ENCODE measurements around the gene GEN1. TPM values are rescaled to one million over a fixed set of nuclear protein-coding genes. Genes with fewer than 3 reads are reported as not detected.

The GEN1 gene
- total RNA-seq, 4 donors from 2014 or later, result 4.5 to 9.1 (median 5.9) TPM

DNA sequence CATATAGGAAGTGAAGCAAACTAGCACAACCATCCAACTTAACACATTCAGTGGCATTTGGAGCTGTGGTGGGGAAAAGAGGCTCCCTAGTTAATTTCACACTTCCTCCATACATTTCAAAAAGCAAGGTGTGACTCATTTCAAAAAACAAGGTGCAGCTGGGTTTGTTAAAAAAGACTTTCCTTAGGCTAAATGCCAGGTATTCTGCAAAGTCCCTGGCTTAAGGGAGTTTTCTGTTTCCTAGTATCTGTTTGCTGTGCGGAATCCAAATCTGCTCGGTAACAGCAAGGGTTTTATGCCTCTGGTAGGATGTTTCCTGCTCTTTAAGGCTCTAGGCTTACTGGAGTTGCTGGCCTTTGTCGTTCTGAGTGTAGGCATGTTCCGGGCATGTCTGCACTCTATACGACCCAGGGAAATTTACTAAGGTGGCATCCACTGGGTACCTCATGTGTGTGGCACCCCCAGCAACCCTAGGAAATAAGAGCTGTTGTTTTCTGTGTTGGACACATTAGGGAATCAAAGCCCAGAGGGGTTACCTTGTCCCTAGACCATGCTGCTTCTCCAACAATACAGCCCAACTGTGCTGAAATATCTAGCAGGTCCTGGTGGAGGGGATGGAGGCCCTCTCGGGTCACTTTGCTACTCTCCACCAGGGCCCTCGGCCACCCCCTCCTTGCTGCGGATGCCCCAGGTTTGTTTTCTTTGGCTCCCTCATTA lies 61.7 kb downstream of the GEN1 start:
- TF ChIP-seq, protein P1, sequence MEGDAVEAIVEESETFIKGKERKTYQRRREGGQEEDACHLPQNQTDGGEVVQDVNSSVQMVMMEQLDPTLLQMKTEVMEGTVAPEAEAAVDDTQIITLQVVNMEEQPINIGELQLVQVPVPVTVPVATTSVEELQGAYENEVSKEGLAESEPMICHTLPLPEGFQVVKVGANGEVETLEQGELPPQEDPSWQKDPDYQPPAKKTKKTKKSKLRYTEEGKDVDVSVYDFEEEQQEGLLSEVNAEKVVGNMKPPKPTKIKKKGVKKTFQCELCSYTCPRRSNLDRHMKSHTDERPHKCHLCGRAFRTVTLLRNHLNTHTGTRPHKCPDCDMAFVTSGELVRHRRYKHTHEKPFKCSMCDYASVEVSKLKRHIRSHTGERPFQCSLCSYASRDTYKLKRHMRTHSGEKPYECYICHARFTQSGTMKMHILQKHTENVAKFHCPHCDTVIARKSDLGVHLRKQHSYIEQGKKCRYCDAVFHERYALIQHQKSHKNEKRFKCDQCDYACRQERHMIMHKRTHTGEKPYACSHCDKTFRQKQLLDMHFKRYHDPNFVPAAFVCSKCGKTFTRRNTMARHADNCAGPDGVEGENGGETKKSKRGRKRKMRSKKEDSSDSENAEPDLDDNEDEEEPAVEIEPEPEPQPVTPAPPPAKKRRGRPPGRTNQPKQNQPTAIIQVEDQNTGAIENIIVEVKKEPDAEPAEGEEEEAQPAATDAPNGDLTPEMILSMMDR (IDR thresholded peaks at IDR 0.05; ENCODE audit: low read depth), result no peak

DNA sequence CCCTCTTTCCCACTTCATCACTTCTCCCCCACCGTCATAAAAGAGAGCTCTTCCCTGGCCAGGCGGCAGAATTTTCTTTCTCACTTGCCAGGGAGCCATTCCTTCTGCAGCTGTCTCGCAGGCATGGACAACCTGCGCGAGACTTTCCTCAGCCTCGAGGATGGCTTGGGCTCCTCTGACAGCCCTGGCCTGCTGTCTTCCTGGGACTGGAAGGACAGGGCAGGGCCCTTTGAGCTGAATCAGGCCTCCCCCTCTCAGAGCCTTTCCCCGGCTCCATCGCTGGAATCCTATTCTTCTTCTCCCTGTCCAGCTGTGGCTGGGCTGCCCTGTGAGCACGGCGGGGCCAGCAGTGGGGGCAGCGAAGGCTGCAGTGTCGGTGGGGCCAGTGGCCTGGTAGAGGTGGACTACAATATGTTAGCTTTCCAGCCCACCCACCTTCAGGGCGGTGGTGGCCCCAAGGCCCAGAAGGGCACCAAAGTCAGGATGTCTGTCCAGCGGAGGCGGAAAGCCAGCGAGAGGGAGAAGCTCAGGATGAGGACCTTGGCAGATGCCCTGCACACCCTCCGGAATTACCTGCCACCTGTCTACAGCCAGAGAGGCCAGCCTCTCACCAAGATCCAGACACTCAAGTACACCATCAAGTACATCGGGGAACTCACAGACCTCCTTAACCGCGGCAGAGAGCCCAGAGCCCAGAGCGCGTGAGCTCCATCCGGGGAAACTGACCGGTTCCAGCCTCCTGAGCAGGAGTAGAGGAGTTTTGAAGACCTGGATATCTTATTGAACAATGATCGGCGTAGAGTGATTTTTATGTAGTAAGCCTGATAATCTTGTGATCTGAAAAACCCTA lies 62.7 kb downstream of the GEN1 start, which contains the start of gene MSGN1:
TSS of gene MSGN1 (plus strand) at position 65 of the 850 bp plus-strand sequence. CDS start at position 124, 59 bp downstream.
- TF ChIP-seq, protein P1 (IDR thresholded peaks at IDR 0.05; ENCODE audit: low read depth), result no peak

GRCh38 chr2:17818235-17818815 lies 64.4 kb downstream of the GEN1 start:
- TF ChIP-seq, protein P1 (IDR thresholded peaks at IDR 0.05; ENCODE audit: low read depth), result no peak

GRCh38 chr2:17821080-17821479 lies 67.1 kb downstream of the GEN1 start:
- TF ChIP-seq, protein P1 (IDR thresholded peaks at IDR 0.05; ENCODE audit: low read depth), result no peak

- TF ChIP-seq, protein P1 (IDR thresholded peaks at IDR 0.05; ENCODE audit: low read depth), result no peak
Measured at GRCh38 chr2:17821535-17822444, 67.9 kb downstream of the GEN1 start.

GRCh38 chr2:17822445-17823117 lies 68.6 kb downstream of the GEN1 start:
- TF ChIP-seq, protein P1 (IDR thresholded peaks at IDR 0.05; ENCODE audit: low read depth), result no peak
